Heart left ventricle (tissue), 16 donors: Measurements from ENCODE around the gene PHF2. TPM values are rescaled to one million over a fixed set of nuclear protein-coding genes. Genes with fewer than 3 reads are reported as not detected.
A peak's percentile ranks its signal among the peaks of the same experiment; 100 is the strongest.

Experiments
- ATAC-seq, 4 donors: fragments of 200-7000 bp; cut with Tn5 transposase; one replicate each; pipeline ENCODE4 v1.9.1; 2020 to 2022; ENCODE audit warnings: moderate library complexity in 4 of 4, mild to moderate bottlenecking in 3 of 4, moderate number of reproducible peaks in 1 of 4
- DNase-seq, 5 donors: peaks; one replicate each; pipeline ENCODE4 v3.0.0-alpha.2; 2020
- H3K27ac ChIP-seq, 12 donors: fragments of 200-600 bp; sonication (generic) in 4 of 12; one replicate each; pipeline versions ENCODE4 v1.5.0 to v1.8.0; 2016 to 2022; ENCODE audit warnings: mild to moderate bottlenecking in 2 of 12
- H3K27me3 ChIP-seq, 9 donors: fragments of 200-600 bp; sonication (generic) in 2 of 9; one replicate each; pipeline versions ENCODE4 v1.5.1 to v1.8.0; 2016 to 2022; ENCODE audit warnings: mild to moderate bottlenecking in 3 of 9
- H3K36me3 ChIP-seq, 9 donors: fragments of 200-600 bp; sonication (generic) in 2 of 9; one replicate each; pipeline versions ENCODE4 v1.5.0 to v1.8.0; 2018 to 2022; ENCODE audit warnings: mild to moderate bottlenecking in 2 of 9
- H3K4me1 ChIP-seq, 12 donors: fragments of 200-600 bp; sonication (generic) in 4 of 12; one replicate each; pipeline versions ENCODE4 v1.5.0 to v1.8.0; 2016 to 2022; ENCODE audit warnings: mild to moderate bottlenecking in 3 of 12
- H3K4me3 ChIP-seq, 12 donors: fragments of 200-600 bp; sonication (generic) in 4 of 12; one replicate each; pipeline versions ENCODE4 v1.5.0 to v1.8.0; 2017 to 2022; ENCODE audit warnings: mild to moderate bottlenecking in 9 of 12, moderate library complexity in 4 of 12
- H3K9me3 ChIP-seq, 12 donors: fragments of 200-600 bp; sonication (generic) in 4 of 12; one replicate each; pipeline versions ENCODE4 v1.5.0 to v1.8.0; 2016 to 2022; ENCODE audit warnings: mild to moderate bottlenecking in 1 of 12
- CTCF ChIP-seq, 12 donors: fragments of 200-600 bp; sonication (generic) in 4 of 12; IDR thresholded peaks; one replicate each; pipeline versions ENCODE4 v1.5.0 to v1.8.0; 2018 to 2022; ENCODE audit warnings: antibody characterized with exemption in 12 of 12, mild to moderate bottlenecking in 5 of 12
- POLR2A ChIP-seq, 2 donors: fragments of 450-650 bp; IDR thresholded peaks; one replicate each; pipeline ENCODE4 v1.6.1; 2017; ENCODE audit warnings: antibody characterized with exemption in 2 of 2, mild to moderate bottlenecking in 2 of 2, moderate library complexity in 2 of 2
- WGBS, 4 donors: extraction: QIAGEN DNeasy Blood & Tissue Kit in 2 of 4; methylation state at CpG; one replicate each; pipeline versions ENCODE4 v1.1.5 to v1.1.7; 2013 to 2018; 5-methylcytosine and 5-hydroxymethylcytosine counted together
- intact Hi-C, 10 donors: fragments of 100-400 bp; cut with DNase I; formaldehyde crosslinking; loops; one replicate each; pipeline versions ENCODE4 v1.11.1 to v1.14.2; 2022
- polyA plus RNA-seq, 2 donors: library from polyadenylated mRNA; stranded (reverse); fragments of 200-250 nt; gene quantifications; one replicate each; pipeline ENCODE4 v1.2.3, GENCODE V29; 2013
- total RNA-seq, 9 donors: library from RNA; depleted of rRNA in 2 of 9; stranded (reverse); fragments of >200 nt in 2 of 9; fragmentation: NEBNext Ultra II Directional in 3 of 9; extraction: Animal tissue kit (Norgen Biotek cat#: 25700) in 3 of 9; gene quantifications; one replicate each; pipeline versions ENCODE4 v1.1.0 to v1.2.4, GENCODE V29; 2016 to 2023
- donor health status: ischemic (EF 13 %, LVEDD 7.1; RV severe dilation, severe dysfunction).
- donor health status: healthy with polysubstance abuse.
- donor health status: DM: no; HTN: yes; CAD: no.
- donor health status: DM: no; HTN: no; CAD: no.
- donor health status: ischemic (EF 25% LVEDD 6.9; RV normal size, moderate dysfunction).
- donor health status: ischemic (EF 25% LVEDD 5.7; RV mildly dilated, moderate dysfunction).
- donor health status: healthy.
- donor health status: DM: yes; HTN: yes; CAD: no.
- donor health status: ischemic (EF 35%, LVEDD 5.7; RV mildly dilated, moderate dysfunction).
- donor health status: nonischemic (EF 11% LVEDD 7.7; RV severe dilation, severe dysfunction).
- donor health status: DM: yes; HTN: yes; CAD: no.
- donor health status: PGD.
- donor health status: ischemic (EF 29% LVEDD 5.4; RV normal size, mild dysfunction).
- donor health status: nonischemic (EF 23%, LVEDD 6.1; RV moderate dilation, normal function).

PHF2 gene
- total and polyA plus RNA-seq, 11 donors, result 18.8 to 37.2 (median 22.1) TPM

GRCh38 chr9:93620041-93620506 lies 43.7 kb downstream of the PHF2 start:
- intact Hi-C loops, result no loop called here
- DNase-seq, result no peak
- WGBS, 4 donors, result 77 to 88% (median 85%) methylated on average over 5 to 8 of the region's 8 CpGs
- H3K4me3 ChIP-seq, result no peak overlapping the region
- peaks cover 0 to 59% (median 13%) of the 10 kb centered on the region in 12 donors for H3K4me1 ChIP-seq
- H3K27ac ChIP-seq, result no peak overlapping the region
- TF ChIP-seq CTCF (IDR thresholded peaks at IDR 0.05) (no peak), POLR2A (IDR thresholded peaks at IDR 0.05) (no peak)
- H3K9me3 ChIP-seq, result no peaks in the 10 kb centered on the region
- no peaks in the 10 kb centered on the region for H3K27me3 ChIP-seq
- H3K36me3 ChIP-seq, result no peaks in the 10 kb centered on the region
- ATAC-seq, result peak in 1 of 4 donors; percentile 9

GRCh38 chr9:93620881-93621820 lies 44.8 kb downstream of the PHF2 start:
- peak in 2 of 5 donors; percentile 70 to 75 for DNase-seq
- peak; percentile 71 to 85 (median 78) for ATAC-seq
- Histone ChIP-seq H3K36me3 (peaks cover 0 to 4% (median 0%) of the 10 kb centered on the region in 9 donors), H3K9me3 (no peaks in the 10 kb centered on the region), H3K27me3 (no peaks in the 10 kb centered on the region), H3K4me1 (peaks cover 0 to 59% (median 13%) of the 10 kb centered on the region in 12 donors), H3K4me3 (no peak overlapping the region), H3K27ac (no peak overlapping the region)
- TF ChIP-seq CTCF (IDR thresholded peaks at IDR 0.05) (no peak), POLR2A (IDR thresholded peaks at IDR 0.05) (no peak)
- intact Hi-C loops, result no loop called here
- WGBS, 4 donors, result 59 to 76% (median 66%) methylated on average over 11 to 14 of the region's 14 CpGs

GRCh38 chr9:93621922-93622321 lies 45.5 kb downstream of the PHF2 start:
- intact Hi-C loops, result no loop called here
- no peak for DNase-seq
- H3K36me3 ChIP-seq, result peaks cover 0 to 4% (median 0%) of the 10 kb centered on the region in 9 donors
- peak in 1 of 4 donors; percentile 6 for ATAC-seq
- no peak overlapping the region for H3K4me3 ChIP-seq
- H3K4me1 ChIP-seq, result peaks cover 0 to 55% (median 11%) of the 10 kb centered on the region in 12 donors
- no peak overlapping the region for H3K27ac ChIP-seq
- no peak for TF ChIP-seq POLR2A (IDR thresholded peaks at IDR 0.05)
- no peak for TF ChIP-seq CTCF (IDR thresholded peaks at IDR 0.05)
- H3K27me3 ChIP-seq, result no peaks in the 10 kb centered on the region
- 92 to 99% (median 96%) methylated on average over 3 to 4 of the region's 4 CpGs for WGBS, 4 donors
- H3K9me3 ChIP-seq, result peaks cover 0 to 6% (median 0%) of the 10 kb centered on the region in 12 donors

GRCh38 chr9:93622691-93623090 lies 46.3 kb downstream of the PHF2 start:
- H3K36me3 ChIP-seq, result peaks cover 0 to 4% (median 0%) of the 10 kb centered on the region in 9 donors
- no peak for DNase-seq
- H3K27me3 ChIP-seq, result no peaks in the 10 kb centered on the region
- TF ChIP-seq POLR2A (IDR thresholded peaks at IDR 0.05) (no peak), CTCF (IDR thresholded peaks at IDR 0.05) (no peak)
- intact Hi-C loops, result no loop called here
- peaks cover 0 to 49% (median 7%) of the 10 kb centered on the region in 12 donors for H3K4me1 ChIP-seq
- peaks cover 0 to 13% (median 4%) of the 10 kb centered on the region in 12 donors for H3K9me3 ChIP-seq
- WGBS, 4 donors, result 86 to 100% (median 93%) methylated on average over 2 of the region's 2 CpGs
- no peak overlapping the region for H3K27ac ChIP-seq
- ATAC-seq, result no peak
- no peak overlapping the region for H3K4me3 ChIP-seq
